PC-9 (cell line): ENCODE measurements around the gene WBP1L. TPM values are rescaled to one million over a fixed set of nuclear protein-coding genes. Genes with fewer than 3 reads are reported as not detected.

Experiments
- BruUV-seq: library from RNA; stranded (reverse); fragments of 400-500 nt; replicated peaks from 2 replicates; lab custom pipeline; 2021; lab: Mats Ljungman, UMichigan
- CTCF ChIA-PET: fragments of 300-600 bp; sonication (Branson Sonifier 250); formaldehyde crosslinking; loops from one replicate; lab custom pipeline; 2022; ENCODE audit warnings: antibody characterized with exemption; lab: Charles Lee
- POLR2A ChIA-PET: fragments of 300-600 bp; sonication (Branson Sonifier 250); formaldehyde crosslinking; loops from one replicate; lab custom pipeline; 2022; ENCODE audit warnings: antibody characterized with exemption; ENCODE audit not compliant: unreplicated experiment; lab: Charles Lee
- DNase-seq, 2 experiments: peaks; one replicate each; pipeline versions ENCODE4 v3.0.0 to v3.0.0-alpha.2; 2015 to 2022; ENCODE audit warnings: mixed read lengths in 1 of 2
- H2AFZ ChIP-seq: fragments of 200-600 bp; sonication (generic); 2 replicates; pipeline ENCODE4 v1.8.1; 2017; ENCODE audit warnings: antibody characterized with exemption
- H3F3A ChIP-seq: fragments of 200-600 bp; sonication (generic); 2 replicates; pipeline ENCODE4 v1.8.1; 2017; ENCODE audit warnings: antibody characterized with exemption, mild to moderate bottlenecking, low read depth; ENCODE audit not compliant: insufficient read depth
- H3K27ac ChIP-seq: fragments of 200-600 bp; sonication (generic); 2 replicates; pipeline ENCODE4 v1.6.1; 2016; ENCODE audit warnings: mixed run types
- H3K27me3 ChIP-seq: fragments of 200-600 bp; sonication (generic); 2 replicates; pipeline ENCODE4 v1.6.1; 2016; ENCODE audit warnings: low read depth, mixed run types; ENCODE audit not compliant: insufficient read depth
- H3K36me3 ChIP-seq: fragments of 200-600 bp; sonication (generic); 2 replicates; pipeline ENCODE4 v1.6.1; 2016; ENCODE audit warnings: low read depth, mixed run types
- H3K4me1 ChIP-seq: fragments of 200-600 bp; sonication (generic); replicated peaks from 2 replicates; pipeline ENCODE4 v1.6.1; 2016; ENCODE audit warnings: mixed run types; ENCODE audit not compliant: insufficient read depth
- H3K4me2 ChIP-seq: fragments of 200-600 bp; sonication (generic); 2 replicates; pipeline ENCODE4 v1.6.1; 2017; ENCODE audit warnings: mixed run types
- H3K4me3 ChIP-seq: fragments of 200-600 bp; sonication (generic); 2 replicates; pipeline ENCODE4 v1.6.1; 2016; ENCODE audit warnings: mixed run types
- H3K79me2 ChIP-seq: fragments of 200-600 bp; sonication (generic); 2 replicates; pipeline ENCODE4 v1.6.1; 2017; ENCODE audit warnings: low read depth, mixed run types
- H3K9me2 ChIP-seq: fragments of 200-600 bp; sonication (generic); 2 replicates; pipeline ENCODE4 v1.8.1; 2017; ENCODE audit warnings: mild to moderate bottlenecking; ENCODE audit not compliant: insufficient read depth
- H3K9me3 ChIP-seq: fragments of 200-600 bp; sonication (generic); 2 replicates; pipeline ENCODE4 v1.8.1; 2016; ENCODE audit warnings: low read depth; ENCODE audit not compliant: insufficient read depth
- H4K20me1 ChIP-seq: fragments of 200-600 bp; sonication (generic); 2 replicates; pipeline ENCODE4 v1.8.1; 2017; ENCODE audit not compliant: insufficient read depth
- CTCF ChIP-seq: fragments of 200-600 bp; sonication (generic); conservative IDR thresholded peaks from 2 replicates; pipeline ENCODE4 v1.6.1; 2017; ENCODE audit warnings: mixed run types, antibody characterized with exemption, mild to moderate bottlenecking, moderate library complexity
- EZH2 ChIP-seq: fragments of 200-600 bp; sonication (generic); IDR thresholded peaks from 2 replicates; pipeline ENCODE4 v1.8.0; 2017; ENCODE audit warnings: antibody characterized with exemption, low read depth
- intact Hi-C: fragments of 100-400 bp; cut with micrococcal nuclease; formaldehyde crosslinking; loops from one replicate; pipeline ENCODE4 v1.10.0; 2022; ENCODE audit not compliant: unreplicated experiment
- total RNA-seq: library from RNA; stranded (reverse); gene quantifications from 2 replicates; pipeline ENCODE4 v1.2.3, GENCODE V29; 2021

WBP1L gene
- total RNA-seq, 1 experiment from 2014 or later: 19.7 TPM

DNA sequence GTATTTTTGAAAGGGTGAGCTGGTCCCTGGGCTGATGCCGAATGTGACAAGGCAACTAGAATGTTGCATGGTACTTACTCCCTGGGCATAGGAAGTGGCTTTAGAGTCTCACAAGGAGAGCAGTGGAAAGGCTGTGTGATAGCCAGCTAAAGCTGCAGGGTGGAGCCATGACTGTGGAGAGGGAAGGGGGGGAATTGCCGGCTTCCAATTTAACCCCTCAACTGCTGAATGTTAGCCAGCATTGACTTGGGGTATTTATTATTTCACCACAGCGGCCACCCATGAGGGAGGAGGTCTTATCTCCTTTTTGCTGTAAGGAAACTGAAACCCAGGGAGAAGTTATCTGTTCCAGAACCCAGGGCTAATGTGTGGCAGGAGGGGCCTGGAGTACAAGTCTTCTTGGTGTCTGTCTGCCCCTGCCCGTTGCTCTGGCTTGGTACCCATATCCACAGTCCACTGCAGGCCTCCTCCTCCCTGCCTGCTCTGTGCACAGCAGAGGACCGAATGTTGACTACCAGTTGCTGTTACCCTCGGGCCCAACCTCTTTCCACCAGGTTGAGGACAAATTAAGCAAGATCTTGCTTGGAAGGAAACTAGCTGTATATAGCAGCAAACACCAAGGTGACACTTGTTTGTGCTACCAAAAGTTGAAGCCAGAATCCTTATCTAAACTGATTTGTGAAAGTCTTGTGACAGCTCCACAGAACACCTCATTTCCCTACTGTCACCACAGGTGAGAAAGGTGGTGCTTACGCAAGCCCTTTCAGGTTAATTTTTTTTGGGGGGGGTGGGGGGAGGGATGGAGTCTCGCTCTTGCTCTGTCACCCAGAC lies 37.6 kb downstream of the WBP1L start:
- Histone ChIP-seq H3K4me1 (peaks cover 21% of the 10 kb centered on the region), H3K27me3 (no peaks in the 10 kb centered on the region), H4K20me1 (no peaks in the 10 kb centered on the region; the same call in 1 of the 2 replicates), H3K4me3 (no peak overlapping the region), H3K9me3 (no peaks in the 10 kb centered on the region), H3K79me2 (no peaks in the 10 kb centered on the region), H3K27ac (no peak overlapping the region), H2AFZ (no peak overlapping the region), H3K9me2 (no peaks in the 10 kb centered on the region), H3K36me3 (no peaks in the 10 kb centered on the region), H3F3A (no peaks in the 10 kb centered on the region; the same call in 1 of the 2 replicates), H3K4me2 (no peak overlapping the region)
- DNase-seq: no peak
- intact Hi-C loops: no loop called here
- TF ChIP-seq CTCF: no peak
- CTCF ChIA-PET: interaction anchor here (0.6 kb wide), 1 partner anchor 863 kb away, joined by 3 read pairs; no protein-coding TSS in a partner anchor
- POLR2A ChIA-PET: no interaction called here
- BruUV-seq: no TSS peak

DNA sequence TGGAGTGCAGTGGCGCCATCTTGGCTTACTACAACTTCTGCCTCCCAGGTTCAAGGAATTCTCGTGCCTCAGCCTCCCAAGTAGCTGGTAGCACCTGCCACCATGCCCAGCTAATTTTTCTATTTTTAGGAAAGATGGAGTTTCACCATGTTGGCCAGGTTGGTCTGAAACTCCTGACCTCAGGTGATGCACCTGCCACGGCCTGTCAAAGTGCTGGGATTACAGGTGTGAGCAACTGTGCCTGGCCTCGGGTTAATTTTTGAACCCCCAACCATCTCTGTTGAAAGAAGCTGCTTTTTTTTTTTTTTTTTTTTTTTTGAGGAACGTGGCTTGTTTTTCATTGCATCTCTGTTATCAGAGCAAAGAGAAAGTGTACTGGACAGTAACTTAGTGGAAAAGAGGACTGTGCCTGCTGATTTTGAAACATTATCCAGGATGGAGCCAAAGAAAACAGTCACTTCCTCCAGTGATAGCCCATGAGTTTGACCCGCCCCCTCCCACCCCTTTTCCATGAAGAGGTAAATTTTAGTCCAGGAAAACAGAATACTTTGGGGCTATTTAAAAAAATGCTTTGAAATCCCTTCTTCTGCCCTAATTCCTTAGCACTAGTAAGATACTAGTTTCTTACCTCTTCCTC lies 38.3 kb downstream of the WBP1L start:
- no TSS peak for BruUV-seq

More for the DNA sequence above, 38.3 kb downstream of the WBP1L start:
- Histone ChIP-seq H3K9me2 (no peaks in the 10 kb centered on the region), H2AFZ (no peak overlapping the region), H3K27ac (no peak overlapping the region), H3K36me3 (no peaks in the 10 kb centered on the region), H3K9me3 (no peaks in the 10 kb centered on the region), H3K4me3 (no peak overlapping the region), H3K4me2 (no peak overlapping the region), H3K79me2 (no peaks in the 10 kb centered on the region), H3K27me3 (no peaks in the 10 kb centered on the region), H4K20me1 (no peaks in the 10 kb centered on the region; the same call in 1 of the 2 replicates), H3K4me1 (peaks cover 21% of the 10 kb centered on the region), H3F3A (no peaks in the 10 kb centered on the region; the same call in 1 of the 2 replicates)
- TF ChIP-seq EZH2 (no peak), CTCF (no peak)
- intact Hi-C loops: no loop called here
- CTCF ChIA-PET: interaction anchor here (0.6 kb wide), 1 partner anchor 862 kb away, joined by 3 read pairs; no protein-coding TSS in a partner anchor
- POLR2A ChIA-PET: no interaction called here
- no peak for DNase-seq
